OCI-LY3 (cell line): ENCODE measurements around the gene TAF1A.

Source experiments
- H2AFZ ChIP-seq: fragments of 200-600, 300-600 bp; shearing (Covaris generic); 2 replicates; pipeline ENCODE4 v1.6.0; 2014; ENCODE audit warnings: antibody characterized with exemption, low read depth, low read length
- H3K27ac ChIP-seq: fragments of 200-600, 300-600 bp; sonication (generic); 2 replicates; pipeline ENCODE4 v1.5.1; 2014; ENCODE audit warnings: mild to moderate bottlenecking, low read length, moderate library complexity, mixed read lengths
- H3K27me3 ChIP-seq: fragments of 200-600, 300-600 bp; sonication (generic); 2 replicates; pipeline ENCODE4 v1.6.1; 2014; ENCODE audit warnings: low read depth, low read length, mixed read lengths
- H3K36me3 ChIP-seq: fragments of 200-600, 300-600 bp; sonication (generic); replicated peaks from 2 replicates; pipeline ENCODE3; 2014; ENCODE audit warnings: low read depth, low read length, mixed read lengths
- H3K4me1 ChIP-seq: fragments of 300-600, 200-600 bp; sonication (generic); 2 replicates; pipeline ENCODE4 v1.6.1; 2014; ENCODE audit warnings: low read length, mixed read lengths
- H3K4me2 ChIP-seq: fragments of 200-600, 300-600 bp; sonication (generic); 2 replicates; pipeline ENCODE4 v1.6.1; 2014; ENCODE audit warnings: low read length, mixed read lengths
- H3K4me3 ChIP-seq: fragments of 300-600, 200-600 bp; sonication (generic); 2 replicates; pipeline ENCODE4 v1.5.1; 2014; ENCODE audit warnings: antibody characterized with exemption, mild to moderate bottlenecking, low read length, moderate library complexity
- H3K79me2 ChIP-seq: fragments of 300-600, 200-600 bp; shearing (Covaris generic); 2 replicates; pipeline ENCODE4 v1.6.1; 2014; ENCODE audit warnings: mild to moderate bottlenecking, low read length, mixed read lengths
- H3K9ac ChIP-seq: fragments of 300-600, 200-600 bp; shearing (Covaris generic); 2 replicates; pipeline ENCODE4 v1.6.0; 2014; ENCODE audit warnings: mild to moderate bottlenecking, low read length, moderate library complexity
- H3K9me3 ChIP-seq: fragments of 200-600, 300-600 bp; shearing (Covaris generic); 2 replicates; pipeline ENCODE4 v1.6.1; 2014; ENCODE audit warnings: low read length, mixed read lengths; ENCODE audit not compliant: insufficient read depth
- H4K20me1 ChIP-seq: fragments of 200-600, 300-600 bp; sonication (generic); 2 replicates; pipeline ENCODE4 v1.6.1; 2016; ENCODE audit warnings: low read length, mixed read lengths; ENCODE audit not compliant: insufficient read depth
- EZH2phosphoT487 ChIP-seq: fragments of 200-600 bp; shearing (Covaris generic); IDR thresholded peaks from 2 replicates; pipeline ENCODE4 v1.6.1; 2018; ENCODE audit warnings: antibody characterized with exemption, mixed run types, low read depth
- TF ChIP-seq, protein P1 (sequence below): fragments of 200-600, 300-600 bp; sonication (generic); IDR thresholded peaks from 2 replicates; pipeline ENCODE4 v1.5.1; 2014; ENCODE audit warnings: antibody characterized with exemption, low read length, low read depth

TAF1A gene

DNA sequence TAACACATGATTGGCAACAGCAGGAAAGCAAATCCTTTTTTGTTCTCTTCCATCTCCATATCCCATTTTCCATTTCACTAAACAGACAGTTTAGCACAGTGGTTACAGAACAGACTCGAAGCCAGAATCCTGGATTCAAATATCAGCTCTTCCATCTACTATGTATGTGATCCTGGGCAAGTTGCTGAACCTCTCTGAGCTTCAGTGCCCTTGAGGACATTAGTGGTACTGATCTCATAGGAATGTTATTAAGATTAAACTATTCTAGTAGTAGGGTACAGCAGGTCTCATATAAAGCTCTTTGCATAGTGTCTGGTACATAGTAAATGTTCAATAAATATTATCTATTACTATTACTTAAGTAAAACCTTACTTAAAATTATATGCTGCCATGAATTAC, 28.1 kb downstream of the TAF1A start:
- H4K20me1 ChIP-seq: no peaks in the 10 kb centered on the region
- H3K27ac ChIP-seq: no peak overlapping the region
- peaks cover 26% of the 10 kb centered on the region for H3K36me3 ChIP-seq
- H2AFZ ChIP-seq: no peak overlapping the region
- no peaks in the 10 kb centered on the region for H3K27me3 ChIP-seq
- H3K9me3 ChIP-seq: no peaks in the 10 kb centered on the region
- no peak overlapping the region for H3K4me2 ChIP-seq
- H3K4me1 ChIP-seq: no peaks in the 10 kb centered on the region
- no peak overlapping the region for H3K9ac ChIP-seq
- no peaks in the 10 kb centered on the region for H3K79me2 ChIP-seq
- no peak overlapping the region for H3K4me3 ChIP-seq
- TF ChIP-seq, protein P1, sequence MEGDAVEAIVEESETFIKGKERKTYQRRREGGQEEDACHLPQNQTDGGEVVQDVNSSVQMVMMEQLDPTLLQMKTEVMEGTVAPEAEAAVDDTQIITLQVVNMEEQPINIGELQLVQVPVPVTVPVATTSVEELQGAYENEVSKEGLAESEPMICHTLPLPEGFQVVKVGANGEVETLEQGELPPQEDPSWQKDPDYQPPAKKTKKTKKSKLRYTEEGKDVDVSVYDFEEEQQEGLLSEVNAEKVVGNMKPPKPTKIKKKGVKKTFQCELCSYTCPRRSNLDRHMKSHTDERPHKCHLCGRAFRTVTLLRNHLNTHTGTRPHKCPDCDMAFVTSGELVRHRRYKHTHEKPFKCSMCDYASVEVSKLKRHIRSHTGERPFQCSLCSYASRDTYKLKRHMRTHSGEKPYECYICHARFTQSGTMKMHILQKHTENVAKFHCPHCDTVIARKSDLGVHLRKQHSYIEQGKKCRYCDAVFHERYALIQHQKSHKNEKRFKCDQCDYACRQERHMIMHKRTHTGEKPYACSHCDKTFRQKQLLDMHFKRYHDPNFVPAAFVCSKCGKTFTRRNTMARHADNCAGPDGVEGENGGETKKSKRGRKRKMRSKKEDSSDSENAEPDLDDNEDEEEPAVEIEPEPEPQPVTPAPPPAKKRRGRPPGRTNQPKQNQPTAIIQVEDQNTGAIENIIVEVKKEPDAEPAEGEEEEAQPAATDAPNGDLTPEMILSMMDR: no peak
- TF ChIP-seq EZH2phosphoT487: no peak

DNA sequence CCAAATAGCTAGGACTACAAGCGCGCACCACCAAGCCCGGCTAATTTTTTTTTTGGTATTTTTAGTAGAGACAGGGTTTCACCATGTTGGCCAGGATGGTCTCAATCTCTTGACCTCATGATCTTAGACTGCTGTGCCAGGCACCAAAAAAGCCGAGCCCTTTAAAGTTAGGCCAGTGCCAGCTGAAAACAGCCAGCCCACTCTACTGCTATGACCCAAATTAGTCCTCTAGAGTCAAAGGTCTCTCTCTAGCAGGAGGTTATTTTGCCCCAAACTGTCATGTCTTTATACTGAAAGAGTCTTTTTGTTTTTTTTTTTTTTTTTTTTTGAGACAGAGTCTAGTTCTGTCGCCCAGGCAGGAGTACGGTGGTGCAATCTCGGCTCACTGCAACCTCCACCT, 32.2 kb downstream of the TAF1A start:
- H3K4me3 ChIP-seq: no peak overlapping the region
- H3K9ac ChIP-seq: no peak overlapping the region
- 0 out of 2 replicates have a peak, but pooled peaks cover 4% of the 10 kb centered on the region for H4K20me1 ChIP-seq
- H2AFZ ChIP-seq: no peak overlapping the region
- no peak for TF ChIP-seq EZH2phosphoT487
- TF ChIP-seq, protein P1: no peak
- no peaks in the 10 kb centered on the region for H3K4me1 ChIP-seq
- H3K79me2 ChIP-seq: no peaks in the 10 kb centered on the region
- peaks cover 31% of the 10 kb centered on the region for H3K36me3 ChIP-seq
- no peak overlapping the region for H3K27ac ChIP-seq
- H3K9me3 ChIP-seq: no peaks in the 10 kb centered on the region
- no peaks in the 10 kb centered on the region for H3K27me3 ChIP-seq
- H3K4me2 ChIP-seq: no peak overlapping the region

- Histone ChIP-seq H3K9me3 (no peaks in the 10 kb centered on the region), H2AFZ (no peak overlapping the region), H3K36me3 (peaks cover 30% of the 10 kb centered on the region), H3K4me1 (no peaks in the 10 kb centered on the region), H3K79me2 (no peaks in the 10 kb centered on the region), H3K9ac (no peak overlapping the region), H3K27me3 (no peaks in the 10 kb centered on the region), H3K4me3 (no peak overlapping the region), H3K27ac (no peak overlapping the region), H3K4me2 (no peak overlapping the region), H4K20me1 (0 out of 2 replicates have a peak, but pooled peaks cover 4% of the 10 kb centered on the region)
- TF ChIP-seq EZH2phosphoT487: no peak
- TF ChIP-seq, protein P1: no peak
Measured at GRCh38 chr1:222557148-222557547, 32.6 kb downstream of the TAF1A start.

GRCh38 chr1:222555992-222556615, 33.6 kb downstream of the TAF1A start:
- Histone ChIP-seq H3K36me3 (peaks cover 24% of the 10 kb centered on the region), H3K9ac (no peak overlapping the region), H3K4me3 (no peak overlapping the region), H3K4me2 (no peak overlapping the region), H3K79me2 (no peaks in the 10 kb centered on the region), H3K4me1 (no peaks in the 10 kb centered on the region), H3K9me3 (no peaks in the 10 kb centered on the region), H3K27me3 (no peaks in the 10 kb centered on the region), H4K20me1 (0 out of 2 replicates have a peak, but pooled peaks cover 4% of the 10 kb centered on the region), H3K27ac (no peak overlapping the region), H2AFZ (no peak overlapping the region)
- TF ChIP-seq EZH2phosphoT487: no peak
- TF ChIP-seq, protein P1: no peak
